Measurements from ENCODE around the gene ARRDC5. TPM values are rescaled to one million over a fixed set of nuclear protein-coding genes. Genes with fewer than 3 reads are reported as not detected.
A peak's percentile ranks its signal among the peaks of the same experiment; 100 is the strongest.

ARRDC5 gene
- total RNA-seq, 4 donors from 2014 or later: 0.44 to 0.90 (median 0.63) TPM; not detected in 1

- TF ChIP-seq EP300 (IDR thresholded peaks at IDR 0.05) (no peak), POLR2A (IDR thresholded peaks at IDR 0.05) (no peak), CTCF (IDR thresholded peaks at IDR 0.05) (no peak)
- no peaks in the 10 kb centered on the region for H3K36me3 ChIP-seq
- no peak overlapping the region for H3K27ac ChIP-seq
- WGBS, 2 donors: 79 to 85% methylated on average over 22 of the region's 22 CpGs
- DNase-seq (ENCODE audit: low spot score in 2 of 2): no peak
- H3K9me3 ChIP-seq: no peaks in the 10 kb centered on the region
- no peaks in the 10 kb centered on the region for H3K27me3 ChIP-seq
- H3K4me3 ChIP-seq: no peak overlapping the region
- no peaks in the 10 kb centered on the region for H3K4me1 ChIP-seq
Measured at GRCh38 chr19:4922530-4923275, 20.0 kb upstream of the ARRDC5 start.

DNA sequence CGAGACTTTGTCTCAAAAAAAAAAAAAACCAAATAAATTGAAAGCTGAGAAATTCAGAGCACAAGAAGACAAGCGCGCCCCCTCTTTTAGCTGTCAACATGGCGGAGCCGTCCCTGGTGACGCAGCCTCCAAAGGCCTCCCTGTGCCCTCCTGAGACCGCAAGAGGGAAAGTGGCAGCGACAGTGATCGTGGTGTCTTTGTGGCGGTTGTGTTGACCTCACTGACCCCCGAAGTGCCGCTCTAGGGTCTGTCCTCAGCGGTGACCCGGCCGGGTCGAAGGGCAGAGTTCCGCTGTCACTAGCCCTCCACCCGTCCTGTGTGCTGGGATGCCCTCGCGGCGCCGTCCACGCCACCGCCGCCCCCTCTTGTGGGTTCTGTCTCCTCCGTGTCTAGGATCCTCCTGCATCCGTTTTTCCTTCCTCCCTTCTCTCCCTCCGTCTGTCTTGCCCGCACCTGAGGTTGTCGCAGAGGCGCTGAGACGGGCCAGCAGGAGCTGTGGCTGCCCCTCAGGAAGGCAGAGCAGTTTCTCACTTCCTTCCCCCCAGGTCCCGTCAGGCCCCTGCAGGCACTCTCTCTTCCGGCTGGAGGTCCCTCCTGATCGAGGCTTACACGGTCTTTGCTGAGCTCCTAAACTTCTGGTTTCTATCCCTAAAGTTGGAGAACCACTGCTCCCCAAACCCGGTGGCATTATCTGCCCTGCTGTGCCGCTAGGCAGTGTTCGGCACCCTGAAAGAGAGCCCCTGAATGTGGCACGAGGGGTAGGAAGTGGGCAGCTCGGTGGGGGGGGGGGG, 13.8 kb upstream of the ARRDC5 start:
- WGBS, 2 donors: 73 to 76% methylated on average over 41 of the region's 41 CpGs
- Histone ChIP-seq H3K27ac (peak overlapping the region in 2 of 4 donors; percentile 1 to 81), H3K9me3 (no peaks in the 10 kb centered on the region), H3K4me3 (peak overlapping the region in 3 of 4 donors; percentile 9 to 49 (median 30)), H3K36me3 (no peaks in the 10 kb centered on the region), H3K27me3 (no peaks in the 10 kb centered on the region), H3K4me1 (peaks cover 0 to 22% (median 9%) of the 10 kb centered on the region in 4 donors)
- TF ChIP-seq CTCF (IDR thresholded peaks at IDR 0.05) (no peak), EP300 (IDR thresholded peaks at IDR 0.05) (no peak), POLR2A (IDR thresholded peaks at IDR 0.05) (no peak)
- no peak for DNase-seq (ENCODE audit: low spot score in 2 of 2)

DNA sequence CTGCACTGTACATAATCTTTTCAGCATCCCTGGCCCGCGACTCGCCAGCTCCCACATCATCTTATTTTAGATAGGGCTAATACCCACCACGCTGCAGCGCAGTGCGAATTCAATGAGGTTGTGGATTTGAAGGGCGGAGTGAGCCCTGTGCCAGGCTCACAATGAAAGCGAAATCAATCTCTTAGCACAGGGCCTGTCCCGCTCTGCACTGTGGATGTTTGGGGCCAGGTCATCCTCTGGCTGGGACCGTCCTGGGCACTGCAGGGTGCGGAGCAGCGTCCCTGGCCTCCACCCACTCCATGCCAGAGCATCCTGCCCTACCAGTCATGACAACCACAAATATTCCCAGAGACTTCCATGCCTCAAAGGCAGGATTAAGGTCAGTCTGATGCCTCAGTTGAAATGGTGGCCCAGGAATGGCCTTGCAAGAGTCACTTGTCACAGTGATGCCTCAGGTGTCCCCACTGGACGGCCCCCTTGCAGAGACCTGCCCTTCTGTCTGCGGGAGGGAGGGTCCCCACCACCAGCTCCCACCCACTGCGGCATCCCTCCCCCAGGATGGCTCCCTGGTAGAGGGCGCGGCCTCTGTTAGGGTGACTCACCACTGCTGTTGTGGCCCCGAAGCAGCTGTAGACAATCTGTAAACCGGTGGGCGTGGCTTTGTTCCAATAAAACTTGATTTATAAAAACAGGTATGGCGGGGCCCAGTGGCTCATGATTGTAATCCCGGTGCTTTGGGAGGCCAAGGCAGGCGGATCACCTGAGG, 12.2 kb upstream of the ARRDC5 start:
- WGBS, 2 donors: 80 to 81% methylated on average over 20 to 23 of the region's 23 CpGs

GRCh38 chr19:4913996-4914735, 11.5 kb upstream of the ARRDC5 start:
- Histone ChIP-seq H3K27ac (no peak overlapping the region), H3K9me3 (no peaks in the 10 kb centered on the region), H3K4me1 (peaks cover 0 to 41% (median 25%) of the 10 kb centered on the region in 4 donors), H3K27me3 (peaks cover 0 to 4% of the 10 kb centered on the region in 2 donors), H3K36me3 (no peaks in the 10 kb centered on the region), H3K4me3 (peak overlapping the region in 1 of 4 donors; percentile 30)
- no peak for TF ChIP-seq EP300 (IDR thresholded peaks at IDR 0.05)
- TF ChIP-seq POLR2A (IDR thresholded peaks at IDR 0.05): no peak
- TF ChIP-seq CTCF (IDR thresholded peaks at IDR 0.05): no peak
- no peak for DNase-seq (ENCODE audit: low spot score in 2 of 2)
- 76 to 79% methylated on average over 24 of the region's 24 CpGs for WGBS, 2 donors

More for the DNA sequence above, 12.2 kb upstream of the ARRDC5 start:
- H3K4me3 ChIP-seq: peak overlapping the region in 2 of 4 donors; percentile 30 to 49
- peak in 1 of 2 donors; percentile 25 for DNase-seq (ENCODE audit: low spot score in 2 of 2)
- H3K4me1 ChIP-seq: peaks cover 0 to 35% (median 21%) of the 10 kb centered on the region in 4 donors
- TF ChIP-seq CTCF (IDR thresholded peaks at IDR 0.05) (no peak), POLR2A (IDR thresholded peaks at IDR 0.05) (no peak), EP300 (IDR thresholded peaks at IDR 0.05) (no peak)
- H3K9me3 ChIP-seq: no peaks in the 10 kb centered on the region
- no peak overlapping the region for H3K27ac ChIP-seq
- no peaks in the 10 kb centered on the region for H3K27me3 ChIP-seq
- H3K36me3 ChIP-seq: no peaks in the 10 kb centered on the region

Measured in tibial nerve (tissue), 4 donors.